Type B pancreatic cell (in vitro differentiated cells): ENCODE results near the gene SPAG9. TPM values are rescaled to one million over a fixed set of nuclear protein-coding genes. Genes with fewer than 3 reads are reported as not detected.

Experiments
- DNase-seq: peaks from one replicate; pipeline ENCODE4 v3.0.0; 2021; ENCODE audit warnings: mixed read lengths; ENCODE audit not compliant: unreplicated experiment; ENCODE audit errors: extremely low spot score
- H3K27ac Mint-ChIP-seq: 2 replicates; pipeline ENCODE4 v1.8.0; 2021; ENCODE audit warnings: mild to moderate bottlenecking, mixed read lengths
- H3K27me3 Mint-ChIP-seq: 2 replicates; pipeline ENCODE4 v1.8.0; 2021; ENCODE audit warnings: mixed read lengths
- H3K36me3 Mint-ChIP-seq: 2 replicates; pipeline ENCODE4 v1.8.0; 2021; ENCODE audit warnings: mixed read lengths
- H3K4me1 Mint-ChIP-seq: one replicate; pipeline ENCODE4 v1.8.0; 2021; ENCODE audit warnings: mixed read lengths; ENCODE audit not compliant: unreplicated experiment
- H3K4me3 Mint-ChIP-seq: 2 replicates; pipeline ENCODE4 v1.8.0; 2021; ENCODE audit warnings: mild to moderate bottlenecking, mixed read lengths
- H3K9me3 Mint-ChIP-seq: 2 replicates; pipeline ENCODE4 v1.8.0; 2021; ENCODE audit warnings: mixed read lengths
- total RNA-seq: library from RNA; stranded (reverse); gene quantifications from 2 replicates; pipeline ENCODE4 v1.2.1, GENCODE V29; 2021; ENCODE audit warnings: low replicate concordance
- TF ChIP-seq, protein P1 (sequence below): fragments of 200-600 bp; sonication (generic); conservative IDR thresholded peaks from 2 replicates; pipeline ENCODE4 v1.5.0; 2021; ENCODE audit warnings: antibody characterized with exemption, mild to moderate bottlenecking

Gene SPAG9
- total RNA-seq, 1 donor from 2014 or later: 82.9 TPM

DNA sequence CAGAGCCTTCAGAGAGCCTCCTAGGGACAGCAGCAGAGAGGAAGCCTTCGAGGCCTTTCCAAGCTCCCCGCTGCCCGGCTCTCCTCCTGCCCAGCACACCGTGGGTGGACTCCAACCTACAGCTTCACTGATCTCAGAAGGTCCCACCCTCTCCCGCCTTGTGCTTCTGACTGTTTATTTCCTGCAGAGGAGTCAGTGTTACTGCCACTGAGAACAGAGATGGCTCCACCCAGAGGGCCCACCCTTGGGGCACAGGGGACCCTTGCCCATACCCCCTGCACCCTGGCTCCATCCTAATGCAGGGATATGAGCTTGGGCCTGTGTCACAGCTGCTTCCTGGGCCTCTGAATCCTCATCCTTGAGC, 201.8 kb downstream of the SPAG9 start:
- no peak for DNase-seq
- H3K4me3 Mint-ChIP-seq: peak overlapping the region; percentile 73
- H3K27ac Mint-ChIP-seq: peak overlapping the region; percentile 94
- no peaks in the 10 kb centered on the region for H3K9me3 Mint-ChIP-seq
- H3K27me3 Mint-ChIP-seq: no peaks in the 10 kb centered on the region
- TF ChIP-seq, protein P1, sequence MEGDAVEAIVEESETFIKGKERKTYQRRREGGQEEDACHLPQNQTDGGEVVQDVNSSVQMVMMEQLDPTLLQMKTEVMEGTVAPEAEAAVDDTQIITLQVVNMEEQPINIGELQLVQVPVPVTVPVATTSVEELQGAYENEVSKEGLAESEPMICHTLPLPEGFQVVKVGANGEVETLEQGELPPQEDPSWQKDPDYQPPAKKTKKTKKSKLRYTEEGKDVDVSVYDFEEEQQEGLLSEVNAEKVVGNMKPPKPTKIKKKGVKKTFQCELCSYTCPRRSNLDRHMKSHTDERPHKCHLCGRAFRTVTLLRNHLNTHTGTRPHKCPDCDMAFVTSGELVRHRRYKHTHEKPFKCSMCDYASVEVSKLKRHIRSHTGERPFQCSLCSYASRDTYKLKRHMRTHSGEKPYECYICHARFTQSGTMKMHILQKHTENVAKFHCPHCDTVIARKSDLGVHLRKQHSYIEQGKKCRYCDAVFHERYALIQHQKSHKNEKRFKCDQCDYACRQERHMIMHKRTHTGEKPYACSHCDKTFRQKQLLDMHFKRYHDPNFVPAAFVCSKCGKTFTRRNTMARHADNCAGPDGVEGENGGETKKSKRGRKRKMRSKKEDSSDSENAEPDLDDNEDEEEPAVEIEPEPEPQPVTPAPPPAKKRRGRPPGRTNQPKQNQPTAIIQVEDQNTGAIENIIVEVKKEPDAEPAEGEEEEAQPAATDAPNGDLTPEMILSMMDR: no peak
- H3K4me1 Mint-ChIP-seq: peaks cover 46% of the 10 kb centered on the region
- H3K36me3 Mint-ChIP-seq: no peaks in the 10 kb centered on the region

- no peak for DNase-seq
- TF ChIP-seq, protein P1: no peak
- no peak overlapping the region for H3K4me3 Mint-ChIP-seq
- H3K4me1 Mint-ChIP-seq: peaks cover 48% of the 10 kb centered on the region
- H3K36me3 Mint-ChIP-seq: no peaks in the 10 kb centered on the region
- H3K9me3 Mint-ChIP-seq: no peaks in the 10 kb centered on the region
- peak overlapping the region; percentile 56 for H3K27ac Mint-ChIP-seq
- H3K27me3 Mint-ChIP-seq: no peaks in the 10 kb centered on the region
Measured at GRCh38 chr17:50918071-50918932, 202.4 kb downstream of the SPAG9 start.

DNA sequence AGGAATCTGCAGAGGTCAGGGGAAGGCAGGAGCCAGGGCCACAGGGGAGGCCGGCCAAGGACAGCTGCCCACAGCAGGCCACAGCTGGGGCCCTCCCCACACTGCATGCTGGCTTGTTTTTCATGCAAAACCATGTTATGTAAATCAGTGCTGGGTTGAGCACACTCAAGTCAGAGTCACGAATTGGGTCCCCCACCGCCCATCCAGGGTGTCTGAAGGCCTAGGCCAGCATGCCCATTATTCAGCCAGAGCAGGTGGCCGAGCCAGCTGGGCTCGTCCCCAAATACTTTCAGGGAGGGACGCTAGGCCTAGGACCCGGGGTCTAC, 203.3 kb downstream of the SPAG9 start:
- no peak for DNase-seq
- no peak overlapping the region for H3K27ac Mint-ChIP-seq
- H3K4me3 Mint-ChIP-seq: no peak overlapping the region
- H3K36me3 Mint-ChIP-seq: no peaks in the 10 kb centered on the region
- H3K4me1 Mint-ChIP-seq: peaks cover 48% of the 10 kb centered on the region
- H3K27me3 Mint-ChIP-seq: no peaks in the 10 kb centered on the region
- TF ChIP-seq, protein P1: no peak
- no peaks in the 10 kb centered on the region for H3K9me3 Mint-ChIP-seq

- Mint-ChIP-seq H3K27me3 (no peaks in the 10 kb centered on the region), H3K36me3 (no peaks in the 10 kb centered on the region), H3K4me1 (peaks cover 44% of the 10 kb centered on the region), H3K27ac (peak overlapping the region; percentile 91), H3K4me3 (peak overlapping the region; percentile 41), H3K9me3 (no peaks in the 10 kb centered on the region)
- TF ChIP-seq, protein P1: no peak
- DNase-seq: no peak
Measured at GRCh38 chr17:50916708-50917417, 203.8 kb downstream of the SPAG9 start.

- no peak for DNase-seq
- peak overlapping the region; percentile 41 for H3K4me3 Mint-ChIP-seq
- TF ChIP-seq, protein P1: no peak
- peaks cover 40% of the 10 kb centered on the region for H3K4me1 Mint-ChIP-seq
- H3K36me3 Mint-ChIP-seq: no peaks in the 10 kb centered on the region
- no peaks in the 10 kb centered on the region for H3K27me3 Mint-ChIP-seq
- peak overlapping the region; percentile 91 for H3K27ac Mint-ChIP-seq
- no peaks in the 10 kb centered on the region for H3K9me3 Mint-ChIP-seq
Measured at GRCh38 chr17:50916026-50916707, 204.5 kb downstream of the SPAG9 start.
